ENCODE data around the gene RARA. TPM values are rescaled to one million over a fixed set of nuclear protein-coding genes. Genes with fewer than 3 reads are reported as not detected.
"Not testable (repeated sequence)": the region's sequence is repeated elsewhere in the genome, so short reads cannot be mapped to it uniquely, and the experiment has no call there.

RARA gene
- total RNA-seq, 4 donors from 2014 or later: 26.7 to 61.5 (median 35.9) TPM

GRCh38 chr17:40374821-40375498, 66.0 kb downstream of the RARA start:
- TF ChIP-seq, protein P1, sequence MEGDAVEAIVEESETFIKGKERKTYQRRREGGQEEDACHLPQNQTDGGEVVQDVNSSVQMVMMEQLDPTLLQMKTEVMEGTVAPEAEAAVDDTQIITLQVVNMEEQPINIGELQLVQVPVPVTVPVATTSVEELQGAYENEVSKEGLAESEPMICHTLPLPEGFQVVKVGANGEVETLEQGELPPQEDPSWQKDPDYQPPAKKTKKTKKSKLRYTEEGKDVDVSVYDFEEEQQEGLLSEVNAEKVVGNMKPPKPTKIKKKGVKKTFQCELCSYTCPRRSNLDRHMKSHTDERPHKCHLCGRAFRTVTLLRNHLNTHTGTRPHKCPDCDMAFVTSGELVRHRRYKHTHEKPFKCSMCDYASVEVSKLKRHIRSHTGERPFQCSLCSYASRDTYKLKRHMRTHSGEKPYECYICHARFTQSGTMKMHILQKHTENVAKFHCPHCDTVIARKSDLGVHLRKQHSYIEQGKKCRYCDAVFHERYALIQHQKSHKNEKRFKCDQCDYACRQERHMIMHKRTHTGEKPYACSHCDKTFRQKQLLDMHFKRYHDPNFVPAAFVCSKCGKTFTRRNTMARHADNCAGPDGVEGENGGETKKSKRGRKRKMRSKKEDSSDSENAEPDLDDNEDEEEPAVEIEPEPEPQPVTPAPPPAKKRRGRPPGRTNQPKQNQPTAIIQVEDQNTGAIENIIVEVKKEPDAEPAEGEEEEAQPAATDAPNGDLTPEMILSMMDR (IDR thresholded peaks at IDR 0.05): no peak
- no peak for ATAC-seq (ENCODE audit: low FRiP score)
- no peak for DNase-seq (ENCODE audit: low spot score)

GRCh38 chr17:40375786-40376185, 66.8 kb downstream of the RARA start:
- not testable (repeated sequence) for DNase-seq (ENCODE audit: low spot score); ATAC-seq (ENCODE audit: low FRiP score)

DNA sequence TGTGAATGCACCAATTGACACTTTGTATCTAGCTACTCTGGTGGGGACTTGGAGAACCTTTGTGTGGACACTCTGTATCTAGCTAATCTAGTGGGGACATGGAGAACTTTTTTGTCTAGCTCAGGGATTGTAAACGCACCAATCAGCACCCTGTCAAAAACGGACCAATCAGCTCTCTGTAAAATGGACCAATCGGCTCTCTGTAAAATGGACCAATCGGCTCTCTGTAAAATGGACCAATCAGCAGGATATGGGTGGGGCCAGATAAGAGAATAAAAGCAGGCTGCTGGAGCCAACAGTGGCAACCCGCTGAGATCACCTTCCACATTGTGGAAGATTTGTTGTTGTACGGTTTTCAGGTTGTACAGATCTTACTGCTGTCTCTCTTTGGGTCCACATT, 67.6 kb downstream of the RARA start:
- not testable (repeated sequence) for ATAC-seq (ENCODE audit: low FRiP score); DNase-seq (ENCODE audit: low spot score)

DNA sequence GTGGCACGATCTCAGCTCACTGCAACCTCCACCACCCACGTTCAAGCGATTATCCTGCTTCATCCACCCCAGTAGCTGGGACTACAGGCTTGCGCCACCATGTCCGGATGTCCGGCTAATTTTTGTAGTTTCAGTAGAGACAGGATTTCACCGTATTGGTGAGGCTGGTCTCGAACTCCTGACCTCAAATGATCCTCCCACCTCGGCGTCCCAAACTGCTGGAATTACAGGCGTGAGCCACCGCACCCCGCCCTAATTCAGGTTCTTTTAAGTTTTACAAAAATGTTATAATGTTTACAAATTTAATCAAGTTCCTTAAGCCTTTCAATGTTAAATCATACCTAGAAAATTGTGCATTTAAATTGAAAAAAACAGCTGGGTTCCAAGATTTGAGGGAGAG, 68.9 kb downstream of the RARA start:
- DNase-seq (ENCODE audit: low spot score) (no peak), ATAC-seq (ENCODE audit: low FRiP score) (no peak)
- TF ChIP-seq, protein P1 (IDR thresholded peaks at IDR 0.05): no peak

GRCh38 chr17:40378966-40379365, 70.0 kb downstream of the RARA start:
- ATAC-seq (ENCODE audit: low FRiP score) (no peak), DNase-seq (ENCODE audit: low spot score) (no peak)

GRCh38 chr17:40382251-40382650, 73.3 kb downstream of the RARA start:
- DNase-seq (ENCODE audit: low spot score): no peak
- no peak for ATAC-seq (ENCODE audit: low FRiP score)
- TF ChIP-seq, protein P1 (IDR thresholded peaks at IDR 0.05): no peak

More at GRCh38 chr17:40378966-40379365, 70.0 kb downstream of the RARA start:
- TF ChIP-seq, protein P1 (IDR thresholded peaks at IDR 0.05): no peak

DNA sequence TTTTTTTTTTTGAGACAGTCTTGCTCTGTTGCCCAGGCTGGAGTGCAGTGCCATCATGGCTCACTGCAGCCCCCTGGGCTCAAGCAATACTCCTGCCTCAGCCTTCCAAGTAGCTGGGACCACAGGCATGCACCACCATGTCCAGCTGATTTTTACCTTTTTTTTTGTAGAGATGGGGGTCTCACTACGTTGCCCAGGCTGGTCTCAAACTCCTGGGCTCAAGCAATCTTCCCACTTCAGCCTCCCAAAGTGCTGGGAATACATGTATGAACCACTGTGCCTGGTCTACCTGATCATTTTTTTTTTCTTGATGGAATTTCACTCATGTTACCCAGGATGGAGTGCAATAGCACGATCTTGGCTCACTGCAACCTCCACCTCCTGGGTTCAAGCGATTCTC, 77.6 kb downstream of the RARA start:
- ATAC-seq (ENCODE audit: low FRiP score); DNase-seq (ENCODE audit: low spot score): not testable (repeated sequence)

GRCh38 chr17:40399185-40399584, 90.2 kb downstream of the RARA start:
- no peak for DNase-seq (ENCODE audit: low spot score)
- ATAC-seq (ENCODE audit: low FRiP score): no peak
- TF ChIP-seq, protein P1 (IDR thresholded peaks at IDR 0.05): no peak

GRCh38 chr17:40402668-40403067, 93.7 kb downstream of the RARA start:
- ATAC-seq (ENCODE audit: low FRiP score) (no peak), DNase-seq (ENCODE audit: low spot score) (no peak)
- TF ChIP-seq, protein P1 (IDR thresholded peaks at IDR 0.05): no peak

Measured in omental fat pad (tissue), 4 donors.